HG03095 (cell line): Measurements from ENCODE around the gene USF1.
"Not testable (repeated sequence)": the region's sequence is repeated elsewhere in the genome, so short reads cannot be mapped to it uniquely, and the experiment has no call there.

Experiments used
- ATAC-seq: cut with Tn5 transposase; IDR thresholded peaks from one replicate; pipeline ENCODE4 v1.9.1; 2021; ENCODE audit warnings: moderate library complexity; ENCODE audit not compliant: unreplicated experiment

Gene USF1

DNA sequence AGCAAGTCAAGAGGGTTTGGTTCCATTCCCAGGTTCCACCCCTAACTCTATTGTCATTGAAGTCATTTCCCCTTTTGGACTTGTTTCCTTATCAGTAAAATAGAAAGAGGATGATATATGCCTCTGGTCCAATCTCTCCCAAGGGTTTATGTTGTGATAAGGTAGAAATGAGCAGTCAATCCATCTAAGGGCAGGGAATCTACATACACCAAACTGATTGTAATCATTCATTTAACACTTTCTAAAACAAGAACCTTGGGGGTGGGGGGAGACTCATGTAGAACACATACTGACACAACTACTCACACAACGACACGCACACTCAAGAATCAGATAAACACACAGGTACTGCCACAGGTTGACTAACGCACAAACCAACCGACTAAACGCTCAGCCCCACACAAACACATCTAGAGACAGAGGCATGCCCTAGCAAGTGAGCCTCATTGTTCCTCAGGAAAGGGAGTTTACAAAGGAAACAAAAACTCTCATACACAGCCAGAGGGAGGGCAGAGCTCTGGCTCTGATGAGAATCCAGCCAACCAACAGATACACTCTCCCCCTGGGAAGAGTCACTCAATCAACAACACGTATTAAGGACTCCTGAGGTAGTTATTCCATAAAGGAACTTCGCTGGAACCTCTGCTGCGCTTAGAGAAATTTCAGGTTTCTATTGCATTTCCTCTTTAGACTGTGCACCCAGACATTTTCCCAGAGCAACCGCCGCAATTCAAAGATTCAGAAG is 25.9 kb downstream of the USF1 start:
- ATAC-seq, result no peak

DNA sequence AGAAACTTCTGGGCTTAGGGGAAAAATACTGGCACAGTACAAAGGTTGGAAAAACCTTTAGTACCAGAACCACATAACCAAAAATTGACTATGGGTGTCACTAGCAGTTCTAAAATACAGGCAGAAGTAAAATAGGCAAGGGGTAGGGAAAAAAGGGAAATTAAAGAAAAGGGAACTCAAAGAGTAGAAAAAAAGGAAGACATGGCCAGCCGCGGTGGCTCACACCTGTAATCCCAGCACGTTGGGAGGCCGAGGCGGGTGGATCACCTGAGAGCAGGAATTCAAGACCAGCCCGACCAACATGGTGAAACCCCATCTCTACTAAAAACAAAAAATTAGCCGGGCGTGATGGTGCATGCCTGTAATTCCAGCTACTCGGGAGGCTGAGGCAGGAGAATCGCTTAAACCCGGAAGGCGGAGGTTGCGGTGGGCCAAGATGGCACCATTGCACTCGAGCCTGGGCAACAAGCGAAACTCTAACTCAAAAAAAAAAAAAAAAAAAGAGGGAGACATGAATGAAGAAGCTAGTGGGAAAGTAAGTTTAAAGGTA is 26.6 kb downstream of the USF1 start:
- not testable (repeated sequence) for ATAC-seq

DNA sequence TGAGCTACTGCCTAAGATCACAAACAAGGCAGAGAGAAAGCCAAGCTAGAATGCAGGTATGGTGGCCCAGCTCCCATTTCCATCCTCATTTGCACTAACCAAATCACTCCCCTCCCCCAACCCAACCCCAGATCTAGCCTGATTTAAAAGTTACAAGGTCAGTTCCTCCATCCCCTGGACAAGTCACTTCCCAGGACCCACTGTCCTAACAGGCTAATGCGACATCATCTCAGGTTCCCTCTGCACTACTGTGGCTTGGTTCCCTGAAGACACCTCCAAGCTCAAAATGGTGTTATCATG is 27.2 kb downstream of the USF1 start:
- no peak for ATAC-seq

DNA sequence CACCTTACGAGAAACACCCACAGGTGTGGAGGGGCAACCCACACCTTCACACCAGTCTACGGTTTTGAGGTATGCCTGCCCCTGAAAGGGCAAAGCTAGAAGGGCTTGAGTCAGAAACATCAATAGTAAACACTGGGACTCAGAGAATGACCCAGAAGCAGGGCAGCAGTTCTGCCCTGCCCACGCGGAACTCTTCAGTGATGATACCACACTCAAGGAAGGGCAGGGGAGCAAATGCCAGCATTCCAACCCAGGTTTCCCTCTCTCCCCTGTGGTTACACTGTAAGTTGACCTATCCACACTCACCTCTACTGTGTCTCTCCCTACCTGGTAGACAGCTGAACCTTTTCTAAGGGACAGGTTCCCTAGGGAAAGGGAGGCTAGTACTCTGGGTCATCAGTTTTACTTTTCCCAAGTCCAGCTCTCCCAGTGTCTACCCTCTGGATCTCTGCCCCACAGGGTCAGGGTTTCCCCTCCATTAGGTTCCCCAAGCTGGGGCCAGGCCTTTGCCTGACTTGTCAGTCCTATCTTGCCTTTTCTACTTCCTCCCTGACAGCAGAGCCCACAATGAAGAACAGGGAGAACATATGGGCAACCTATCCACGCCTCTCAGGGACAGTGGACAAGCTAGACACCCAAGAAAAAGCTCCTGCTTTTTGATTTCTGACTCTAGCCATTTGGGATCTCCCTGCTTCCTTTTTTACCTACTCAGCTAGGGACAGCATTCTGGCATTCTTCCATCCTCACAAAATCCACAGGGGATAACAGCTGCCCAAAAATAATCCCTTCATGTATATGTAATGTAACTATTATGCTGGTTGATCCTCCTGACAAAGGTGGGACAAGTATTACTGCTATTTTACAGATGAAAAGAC is 27.8 kb downstream of the USF1 start:
- no peak for ATAC-seq

DNA sequence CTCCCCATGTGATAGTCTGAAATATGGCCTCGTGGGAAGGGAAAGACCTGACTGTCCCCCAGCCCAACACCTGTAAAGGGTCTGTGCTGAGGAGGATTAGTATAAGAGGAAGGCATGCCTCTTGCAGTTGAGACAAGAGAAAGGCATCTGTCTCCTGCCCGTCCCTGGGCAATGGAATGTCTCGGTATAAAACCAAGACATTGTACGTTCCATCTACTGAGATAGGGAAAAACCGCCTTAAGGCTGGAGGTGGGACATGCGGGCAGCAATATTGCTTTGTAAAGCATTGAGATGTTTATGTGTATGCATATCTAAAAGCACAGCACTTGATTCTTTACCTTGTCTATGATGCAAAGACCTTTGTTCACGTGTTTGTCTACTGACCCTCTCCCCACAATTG is 28.6 kb downstream of the USF1 start:
- not testable (repeated sequence) for ATAC-seq

DNA sequence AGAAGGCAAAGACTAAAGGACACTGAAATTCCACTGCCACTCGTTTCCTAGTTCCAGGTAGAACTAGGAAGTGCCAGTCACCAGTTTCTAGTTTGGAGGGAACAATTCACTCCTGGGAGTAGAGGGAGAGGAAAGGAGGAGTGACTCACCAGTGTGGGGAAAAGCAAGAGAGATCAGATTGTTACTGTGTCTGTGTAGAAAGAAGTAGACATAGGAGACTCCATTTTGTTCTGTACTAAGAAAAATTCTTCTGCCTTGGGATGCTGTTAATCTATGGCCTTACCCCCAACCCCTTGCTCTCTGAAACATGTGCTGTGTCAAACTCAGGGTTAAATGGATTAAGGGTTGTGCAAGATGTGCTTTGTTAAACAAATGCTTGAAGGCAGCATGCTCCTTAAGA is 29.1 kb downstream of the USF1 start:
- not testable (repeated sequence) for ATAC-seq

DNA sequence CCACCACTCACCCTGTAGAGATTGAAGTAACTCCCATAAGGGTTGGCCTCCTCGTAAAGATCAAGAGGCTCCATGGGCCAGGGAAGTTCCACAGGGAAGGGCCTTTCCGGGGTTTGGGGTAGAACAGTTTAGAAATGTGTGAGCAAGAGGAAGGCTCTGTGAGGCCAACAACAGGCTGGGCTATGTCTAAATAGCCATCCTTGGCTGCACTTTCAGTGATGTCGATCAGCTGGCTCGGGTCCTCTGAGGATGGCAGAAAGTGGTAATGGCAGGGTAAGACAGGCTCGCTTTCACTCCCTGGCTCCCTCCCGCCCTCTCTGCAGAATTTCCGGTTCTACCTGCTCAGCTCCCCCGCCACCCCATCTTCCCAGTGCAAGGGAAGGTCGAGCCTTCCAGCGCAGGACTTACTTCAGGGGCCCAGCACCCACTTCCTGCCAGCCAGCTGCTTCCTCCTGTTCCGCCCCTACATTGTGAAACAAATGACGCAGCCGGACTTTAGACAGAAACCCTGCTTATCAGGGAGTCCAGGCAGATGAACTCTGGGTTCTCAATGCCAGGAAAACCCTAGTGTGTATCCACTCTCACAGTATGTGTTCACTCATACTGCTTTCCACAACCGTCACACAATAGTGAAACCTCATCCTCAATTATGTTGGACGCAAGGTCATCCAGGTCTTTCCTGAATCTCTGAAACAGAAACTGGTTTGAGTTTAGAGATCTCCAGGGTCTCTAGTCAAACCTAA is 32.1 kb downstream of the USF1 start:
- ATAC-seq, result peak; percentile 67

DNA sequence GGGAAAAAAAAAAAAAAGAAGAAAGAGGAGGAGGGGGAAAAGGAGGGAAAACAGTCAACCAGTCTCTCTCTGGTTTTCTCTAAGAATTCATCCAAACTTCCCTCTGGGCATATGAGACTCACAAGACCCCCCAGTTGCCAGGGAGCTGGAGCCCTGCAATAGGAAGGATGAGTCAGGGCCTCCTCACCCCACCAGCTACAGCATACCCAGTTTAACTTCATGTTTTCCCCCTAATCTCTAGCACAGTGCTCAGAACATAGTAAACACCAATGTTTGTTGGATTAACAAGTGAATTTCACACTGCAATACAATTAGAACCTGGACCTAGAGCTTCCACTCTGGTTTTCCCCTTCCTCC is 32.7 kb downstream of the USF1 start:
- ATAC-seq, result no peak

DNA sequence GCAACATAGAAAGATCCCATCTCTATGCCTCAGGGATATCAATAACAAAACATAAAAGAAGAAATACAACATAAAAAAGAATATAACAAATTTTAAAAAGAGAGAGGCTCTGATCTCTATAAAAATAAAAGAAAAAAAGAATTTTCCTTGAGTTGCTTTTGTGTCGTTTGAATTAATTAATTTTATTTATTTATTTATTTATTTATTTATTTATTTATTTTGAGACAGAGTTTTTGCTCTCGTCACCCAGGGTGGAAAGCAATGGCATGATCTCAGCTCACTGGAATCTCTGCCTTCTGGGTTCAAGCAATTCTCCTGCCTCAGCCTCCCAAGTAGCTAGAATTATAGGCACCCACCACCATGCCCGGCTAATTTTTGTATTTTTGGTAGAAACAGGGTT is 33.4 kb downstream of the USF1 start:
- ATAC-seq, result no peak

DNA sequence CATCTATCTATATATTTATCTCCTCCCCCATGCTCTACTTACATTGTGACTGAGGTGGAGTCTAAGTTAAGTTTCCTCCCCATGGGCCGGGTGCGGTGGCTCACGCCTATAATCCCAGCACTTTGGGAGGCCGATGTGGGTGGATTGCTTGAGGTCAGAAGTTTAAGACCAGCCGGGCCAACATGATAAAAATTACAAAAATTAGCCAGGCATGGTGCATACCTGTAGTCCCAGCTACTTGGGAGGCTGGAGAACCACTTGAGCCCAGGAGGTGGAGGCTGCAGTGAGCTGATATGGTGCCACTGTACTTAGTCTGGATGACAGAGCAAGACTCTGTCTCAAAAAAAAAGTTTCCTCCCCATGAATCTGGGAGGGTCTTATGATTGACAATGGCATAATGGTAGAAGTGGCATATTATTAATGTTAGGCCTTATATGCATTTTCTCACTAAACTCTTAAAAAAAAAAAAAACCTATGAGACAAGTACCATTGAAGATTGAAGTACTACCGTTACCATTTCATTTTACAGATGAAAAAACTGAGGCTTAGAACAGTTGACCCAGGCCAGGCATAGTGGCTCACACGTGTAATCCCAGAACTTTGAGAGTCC is 36.1 kb downstream of the USF1 start:
- ATAC-seq, result no peak

DNA sequence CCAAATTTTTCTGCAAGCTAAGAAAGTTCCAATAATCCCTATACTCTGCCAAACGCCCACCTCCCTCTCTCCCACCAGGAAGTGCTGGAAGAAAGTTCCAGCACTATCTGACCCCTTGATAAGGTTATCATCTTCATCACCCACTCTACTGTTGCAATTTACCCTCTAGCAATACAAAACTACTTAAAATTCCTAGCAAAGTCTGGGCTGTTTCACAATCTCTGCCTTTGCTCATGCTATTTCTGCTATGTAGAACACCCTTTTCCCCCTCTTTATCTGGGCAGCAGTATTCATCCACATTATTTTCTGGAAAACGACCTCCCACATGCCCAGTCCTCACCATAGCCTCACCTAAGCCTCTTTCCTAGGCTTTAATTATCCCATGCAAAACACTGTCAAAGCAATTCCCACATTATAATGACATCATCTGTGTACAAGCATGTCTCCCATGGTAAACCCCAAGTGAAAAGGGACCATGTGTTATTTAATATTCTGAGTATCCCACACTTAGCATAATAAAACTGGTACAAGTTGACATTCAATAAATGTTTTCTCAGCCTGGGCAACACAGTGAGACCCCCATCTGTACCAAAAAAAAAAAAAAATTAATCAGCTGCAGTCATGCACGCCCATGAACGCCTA is 36.8 kb downstream of the USF1 start:
- no peak for ATAC-seq

DNA sequence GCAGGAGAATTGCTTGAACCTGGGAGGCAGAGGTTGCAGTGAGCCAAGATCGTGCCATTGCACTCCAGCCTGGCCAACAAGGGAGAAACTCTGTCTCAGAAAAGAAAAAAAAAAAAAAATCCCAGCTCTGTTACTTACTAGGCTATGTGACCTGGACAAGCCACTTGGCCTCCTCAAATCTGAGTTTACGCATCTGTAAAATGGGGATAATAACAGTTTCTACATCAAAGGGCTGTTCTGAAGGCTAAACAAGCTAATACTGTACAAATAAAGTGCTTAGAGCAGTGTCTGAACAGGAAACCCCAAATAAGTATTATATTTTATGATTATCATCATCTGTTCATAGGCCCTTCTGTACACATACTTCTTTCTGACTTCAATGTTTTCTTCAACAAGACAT is 38.4 kb downstream of the USF1 start:
- no peak for ATAC-seq

DNA sequence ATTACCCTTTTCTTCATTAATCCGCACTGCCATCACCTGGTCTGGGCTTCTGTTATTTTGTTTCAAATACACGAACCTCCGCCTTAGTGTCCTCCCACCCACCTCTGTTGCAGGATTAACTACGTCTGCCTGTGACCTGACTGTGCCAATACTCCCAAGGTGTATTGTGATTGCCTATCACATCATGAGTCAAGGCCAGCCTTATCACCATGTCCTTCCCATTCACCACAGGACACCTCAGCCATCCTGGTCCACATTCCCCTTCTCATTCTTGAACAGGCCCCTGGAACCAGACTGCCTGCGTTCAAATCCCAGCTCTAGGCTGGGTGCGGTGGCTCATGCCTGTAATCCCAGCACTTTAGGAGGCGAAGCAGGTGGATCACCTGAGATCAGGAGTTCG is 39.2 kb downstream of the USF1 start:
- no peak for ATAC-seq

DNA sequence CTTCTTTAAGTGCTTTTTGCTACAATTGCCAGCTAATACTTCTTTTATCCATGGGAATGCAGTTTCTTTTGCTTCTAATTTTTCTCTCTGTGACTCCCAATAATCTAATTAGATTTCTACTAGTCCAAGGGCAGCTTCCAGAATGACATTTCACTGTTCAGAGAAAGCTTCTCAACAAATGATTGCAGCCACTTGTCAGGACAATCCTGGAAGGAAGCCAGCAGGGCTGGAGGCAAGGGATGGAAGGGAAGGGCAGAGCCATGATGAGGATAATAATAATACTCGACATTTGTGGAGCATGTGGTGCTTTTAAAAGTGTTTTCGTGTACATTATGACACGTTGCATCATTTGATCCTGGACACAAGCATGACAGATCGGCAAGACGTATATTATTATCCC is 44.3 kb downstream of the USF1 start:
- ATAC-seq, result no peak

DNA sequence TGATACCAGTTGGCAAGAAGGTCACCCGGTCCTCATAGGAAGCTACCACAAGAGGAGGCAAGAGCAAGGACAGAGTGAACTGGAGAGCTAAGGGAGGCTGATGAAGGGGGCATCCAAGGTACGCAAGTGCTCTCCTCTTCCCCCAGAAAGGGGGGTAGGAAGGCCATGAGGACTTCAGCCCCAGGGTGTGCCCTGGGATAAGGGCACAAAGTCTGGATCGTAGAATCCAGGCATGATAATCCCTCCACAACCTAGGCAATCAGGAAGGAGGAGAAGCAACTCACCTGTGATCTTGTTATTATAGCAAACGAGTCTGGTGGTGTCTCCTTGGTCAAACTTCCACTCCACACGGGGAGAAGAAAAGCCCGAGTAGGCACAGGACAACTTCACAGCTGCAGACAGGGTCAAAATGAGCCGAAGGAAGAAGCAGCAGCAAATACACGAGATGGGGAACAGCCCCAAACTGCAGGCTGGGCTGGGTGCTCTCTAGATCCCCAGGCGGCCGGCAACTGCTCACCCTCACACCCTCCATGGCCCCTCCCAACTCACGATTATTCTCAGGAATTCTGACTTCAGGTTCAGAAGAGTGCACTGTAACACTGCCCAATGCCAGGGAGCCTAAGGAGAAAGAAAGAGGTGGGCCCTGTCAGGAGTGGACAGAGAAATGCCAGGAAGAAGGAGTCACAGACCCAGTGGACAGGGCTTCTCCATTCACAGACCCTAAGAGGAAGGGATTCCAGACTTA is 44.9 kb downstream of the USF1 start:
- no peak for ATAC-seq

DNA sequence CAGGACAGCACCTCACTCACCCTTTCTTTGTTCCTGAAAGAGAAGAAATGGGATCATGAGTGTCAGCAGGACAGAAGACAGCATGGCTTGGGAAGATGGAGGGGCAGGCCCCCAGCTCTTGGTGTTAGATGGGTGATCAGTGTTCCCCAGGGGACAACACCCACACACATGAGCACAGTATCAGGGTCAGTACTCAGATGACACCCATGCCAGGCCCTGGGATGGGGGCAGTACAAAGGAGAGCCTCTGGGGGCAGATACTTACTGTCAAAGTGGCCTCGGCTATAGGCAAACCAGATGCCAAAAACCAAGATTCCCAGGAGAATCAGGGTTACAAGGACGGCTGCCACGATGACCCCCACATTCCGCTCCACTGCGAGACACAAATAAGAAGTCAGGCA is 46.4 kb downstream of the USF1 start:
- no peak for ATAC-seq

DNA sequence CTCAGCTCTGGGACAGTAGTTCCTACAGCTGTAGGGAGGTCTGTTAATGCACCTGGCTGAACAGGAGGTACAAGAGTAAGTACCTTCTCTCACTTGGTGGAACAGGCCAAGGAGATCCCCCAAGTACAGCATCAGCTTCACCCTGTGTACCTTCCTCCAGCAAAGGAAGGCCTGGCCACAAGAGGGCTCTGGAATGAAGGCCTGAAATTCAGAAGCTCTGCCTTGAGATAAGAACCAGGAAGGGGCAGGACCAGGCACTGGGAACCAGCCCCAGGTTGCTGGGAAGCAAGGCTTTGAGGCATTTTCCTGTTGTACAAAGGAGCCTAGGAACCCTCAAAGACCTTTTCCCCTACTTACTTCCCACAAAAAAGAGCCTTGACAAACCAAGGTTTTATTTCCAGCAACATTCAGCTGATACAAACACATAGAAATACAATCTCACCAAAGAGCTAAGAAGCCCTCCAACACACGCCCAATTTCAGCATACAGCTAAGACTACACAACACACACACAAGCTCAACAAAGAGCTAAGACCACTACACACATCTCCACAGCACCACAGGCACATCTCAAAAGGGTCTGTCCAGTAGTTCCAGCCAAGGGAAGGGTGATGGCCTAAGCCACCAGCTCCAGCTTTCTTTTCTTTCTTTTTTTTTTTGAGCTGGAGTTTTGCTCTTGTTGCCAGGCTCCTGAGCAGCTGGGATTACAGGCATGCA is 48.3 kb downstream of the USF1 start:
- no peak for ATAC-seq

DNA sequence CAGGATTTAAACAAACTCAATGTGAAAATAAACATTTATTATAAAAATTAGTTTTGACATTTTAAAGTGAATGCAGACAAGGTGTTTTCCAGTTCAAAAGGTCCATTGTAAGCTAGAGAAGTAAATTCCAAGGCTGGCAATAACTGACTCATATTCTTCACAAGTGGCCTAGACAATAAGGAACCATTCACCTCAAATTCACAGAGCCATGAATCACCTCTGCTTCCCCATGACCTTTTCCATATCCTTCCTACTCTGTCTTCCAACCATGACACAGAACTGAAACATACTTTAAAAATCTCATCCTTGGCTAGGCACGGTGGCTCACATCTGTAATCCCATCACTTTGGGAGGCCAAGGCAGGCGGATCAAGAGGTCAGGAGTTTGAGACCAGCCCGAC is 49.6 kb downstream of the USF1 start:
- ATAC-seq, result no peak

DNA sequence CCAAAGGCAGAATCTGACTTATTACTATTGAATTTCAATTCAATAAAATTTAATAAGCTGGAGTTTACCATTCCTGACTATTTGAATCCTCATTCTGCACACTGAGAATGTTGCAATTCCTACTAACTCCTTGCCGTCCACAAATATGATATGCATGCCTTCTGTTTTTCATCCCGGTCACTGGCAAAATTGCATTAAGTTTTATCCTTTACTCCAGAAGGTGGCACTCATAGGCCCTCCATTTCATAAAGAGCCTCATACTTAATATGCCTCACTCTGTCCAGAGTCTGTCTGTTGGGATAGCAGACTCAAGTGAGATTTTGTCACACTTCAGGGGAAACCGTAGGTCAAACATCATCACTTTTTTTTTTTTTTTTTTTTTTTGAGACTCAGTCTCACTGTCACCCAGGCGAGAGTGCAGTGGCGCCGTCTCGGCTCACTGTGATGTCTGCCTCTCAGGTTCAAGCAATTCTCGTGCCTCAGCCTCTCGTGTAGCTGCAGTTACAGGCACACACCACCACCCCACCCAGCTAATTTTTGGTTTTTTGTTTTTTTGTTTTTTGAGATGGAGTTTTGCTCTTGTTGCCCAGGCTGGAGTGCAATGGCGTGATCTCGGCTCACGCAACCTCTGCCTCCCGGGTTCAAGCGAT is 52.1 kb downstream of the USF1 start:
- ATAC-seq, result no peak
